ENCODE data around the gene GSTCD.

- no peak for TF ChIP-seq EP300 (IDR thresholded peaks at IDR 0.05)
- TF ChIP-seq, protein P1, sequence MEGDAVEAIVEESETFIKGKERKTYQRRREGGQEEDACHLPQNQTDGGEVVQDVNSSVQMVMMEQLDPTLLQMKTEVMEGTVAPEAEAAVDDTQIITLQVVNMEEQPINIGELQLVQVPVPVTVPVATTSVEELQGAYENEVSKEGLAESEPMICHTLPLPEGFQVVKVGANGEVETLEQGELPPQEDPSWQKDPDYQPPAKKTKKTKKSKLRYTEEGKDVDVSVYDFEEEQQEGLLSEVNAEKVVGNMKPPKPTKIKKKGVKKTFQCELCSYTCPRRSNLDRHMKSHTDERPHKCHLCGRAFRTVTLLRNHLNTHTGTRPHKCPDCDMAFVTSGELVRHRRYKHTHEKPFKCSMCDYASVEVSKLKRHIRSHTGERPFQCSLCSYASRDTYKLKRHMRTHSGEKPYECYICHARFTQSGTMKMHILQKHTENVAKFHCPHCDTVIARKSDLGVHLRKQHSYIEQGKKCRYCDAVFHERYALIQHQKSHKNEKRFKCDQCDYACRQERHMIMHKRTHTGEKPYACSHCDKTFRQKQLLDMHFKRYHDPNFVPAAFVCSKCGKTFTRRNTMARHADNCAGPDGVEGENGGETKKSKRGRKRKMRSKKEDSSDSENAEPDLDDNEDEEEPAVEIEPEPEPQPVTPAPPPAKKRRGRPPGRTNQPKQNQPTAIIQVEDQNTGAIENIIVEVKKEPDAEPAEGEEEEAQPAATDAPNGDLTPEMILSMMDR (IDR thresholded peaks at IDR 0.05), result no peak
- TF ChIP-seq POLR2A (IDR thresholded peaks at IDR 0.05), result no peak
Measured at GRCh38 chr4:105709081-105709450, 482 bp downstream of the GSTCD start.
